Large intestine (tissue), 12 donors: ENCODE data around the gene LDHD. TPM values are rescaled to one million over a fixed set of nuclear protein-coding genes. Genes with fewer than 3 reads are reported as not detected.
A peak's percentile ranks its signal among the peaks of the same experiment; 100 is the strongest.

Experiments
- DNase-seq, 2 donors: peaks; one replicate each; pipeline versions ENCODE4 v3.0.0 to v3.0.0-alpha.2; 2013
- H3K27ac ChIP-seq: one replicate; pipeline ENCODE4 v1.5.1; 2013; ENCODE audit warnings: low read length
- H3K27me3 ChIP-seq: 2 replicates; pipeline ENCODE4 v1.6.1; 2013; ENCODE audit warnings: low read length; ENCODE audit not compliant: control insufficient read depth, insufficient read depth
- H3K36me3 ChIP-seq: 2 replicates; pipeline ENCODE4 v1.6.1; 2013; ENCODE audit warnings: low read length; ENCODE audit not compliant: control insufficient read depth, insufficient read depth
- H3K4me1 ChIP-seq: one replicate; pipeline ENCODE4 v1.6.1; 2013; ENCODE audit warnings: low read length; ENCODE audit not compliant: control insufficient read depth, insufficient read depth
- H3K4me3 ChIP-seq: one replicate; pipeline ENCODE4 v1.5.1; 2013; ENCODE audit warnings: low read length
- H3K9me3 ChIP-seq: one replicate; pipeline ENCODE4 v1.6.1; 2013; ENCODE audit warnings: mild to moderate bottlenecking, low read depth, low read length, moderate library complexity; ENCODE audit not compliant: control insufficient read depth
- WGBS: methylation state at CpG from one replicate; pipeline ENCODE4 v1.1.5; 2013; ENCODE audit warnings: low lambda C conversion rate; ENCODE audit not compliant: insufficient coverage; 5-methylcytosine and 5-hydroxymethylcytosine counted together
- long read RNA-seq, 11 donors: transcript quantifications; one replicate each; lab custom pipeline, GENCODE V29; 2026
- polyA plus RNA-seq: library from polyadenylated mRNA; unstranded; fragments of 120-200 nt; gene quantifications from one replicate; pipeline ENCODE4 v1.2.1, GENCODE V29; 2013

Gene LDHD
- 2.2 TPM for polyA plus RNA-seq
- long read RNA-seq, donor 1, partial matches to known transcripts, result 0 of 1 reads
- long read RNA-seq, donor 1, other reads (novel, unspliced or antisense), result 0 of 1 reads
- long read RNA-seq, donor 2, partial matches to known transcripts, result 0 of 1 reads
- long read RNA-seq, donor 2, other reads (novel, unspliced or antisense), result 0 of 1 reads
- long read RNA-seq, donor 3, result 0 reads
- long read RNA-seq, donor 4, result 0 reads
- long read RNA-seq, donor 5, result 0 reads
- long read RNA-seq, donor 6, partial matches to known transcripts, result 0 of 2 reads
- long read RNA-seq, donor 6, other reads (novel, unspliced or antisense), result 0 of 2 reads
- long read RNA-seq, donor 7, result 0 reads
- long read RNA-seq, donor 8, result 0 reads
- long read RNA-seq, donor 9, partial matches to known transcripts, result 7 of 7 reads
- long read RNA-seq, donor 9, other reads (novel, unspliced or antisense), result 0 of 7 reads
- long read RNA-seq, donor 10, result 0 reads
- long read RNA-seq, donor 11, result 0 reads

- Histone ChIP-seq H3K36me3 (no peaks in the 10 kb centered on the region), H3K27ac (no peak within 1 kb of the TSS), H3K4me3 (peak within 1 kb of the TSS; percentile 34), H3K9me3 (peaks cover 15% of the 10 kb centered on the region), H3K4me1 (peaks cover 23% of the 10 kb centered on the region), H3K27me3 (no peaks in the 10 kb centered on the region)
- no CpG with 5 or more reads among the region's 15 CpGs for WGBS
- peak; percentile 37 to 54 for DNase-seq
Measured at GRCh38 chr16:75116081-75116910, at the start of gene LDHD. TSS of gene LDHD (minus strand) at chr16:75116780. CDS start at chr16:75116720, 60 bp downstream.

DNA sequence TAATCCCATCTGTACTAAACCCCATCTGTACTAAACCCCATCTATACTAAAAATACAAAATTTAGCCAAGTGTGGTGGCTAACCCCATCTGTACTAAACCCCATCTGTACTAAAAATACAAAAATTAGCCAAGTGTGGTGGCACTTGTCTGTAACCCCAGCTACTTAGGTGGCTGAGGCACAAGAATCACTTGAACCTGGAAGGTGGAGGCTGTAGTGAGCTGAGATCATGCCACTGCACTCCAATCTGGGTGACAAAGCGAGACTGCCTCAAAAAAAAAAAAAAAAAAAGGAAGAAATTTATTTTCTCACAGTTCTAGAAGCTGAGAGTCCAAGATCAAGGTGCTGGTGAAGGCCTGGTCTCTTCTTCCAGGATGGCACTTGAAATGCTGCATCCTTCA lies 43.8 kb upstream of the LDHD start:
- H3K4me1 ChIP-seq, result no peaks in the 10 kb centered on the region
- no peak for DNase-seq
- H3K9me3 ChIP-seq, result peaks cover 17% of the 10 kb centered on the region
- no CpG with 5 or more reads among the region's 1 CpG for WGBS
- H3K4me3 ChIP-seq, result no peak overlapping the region
- peaks cover 28% of the 10 kb centered on the region for H3K36me3 ChIP-seq
- H3K27me3 ChIP-seq, result no peaks in the 10 kb centered on the region
- H3K27ac ChIP-seq, result no peak overlapping the region

DNA sequence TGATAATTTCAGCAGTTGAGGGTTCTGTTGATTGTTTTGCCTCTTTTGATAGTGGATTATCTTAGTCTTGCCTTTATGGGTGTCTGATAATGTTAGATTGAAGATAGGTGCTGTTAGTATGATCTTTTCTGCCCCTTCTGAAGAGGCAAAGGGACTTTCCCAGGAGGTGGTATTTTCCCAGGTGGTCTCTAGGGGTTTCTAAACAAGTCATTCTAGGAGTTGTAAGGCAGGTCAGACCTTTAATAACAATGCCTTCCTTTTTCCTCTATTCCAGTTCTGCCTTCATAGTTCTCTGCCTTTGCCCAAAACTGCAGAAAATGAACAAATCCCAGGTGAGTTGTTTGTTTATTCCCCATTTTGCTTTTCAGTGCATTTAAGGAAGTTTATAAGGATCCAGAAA lies 36.1 kb upstream of the LDHD start:
- no peak overlapping the region for H3K27ac ChIP-seq
- no peak for DNase-seq
- no peaks in the 10 kb centered on the region for H3K27me3 ChIP-seq
- peaks cover 26% of the 10 kb centered on the region for H3K36me3 ChIP-seq
- no peaks in the 10 kb centered on the region for H3K4me1 ChIP-seq
- H3K4me3 ChIP-seq, result no peak overlapping the region
- H3K9me3 ChIP-seq, result peaks cover 10% of the 10 kb centered on the region

DNA sequence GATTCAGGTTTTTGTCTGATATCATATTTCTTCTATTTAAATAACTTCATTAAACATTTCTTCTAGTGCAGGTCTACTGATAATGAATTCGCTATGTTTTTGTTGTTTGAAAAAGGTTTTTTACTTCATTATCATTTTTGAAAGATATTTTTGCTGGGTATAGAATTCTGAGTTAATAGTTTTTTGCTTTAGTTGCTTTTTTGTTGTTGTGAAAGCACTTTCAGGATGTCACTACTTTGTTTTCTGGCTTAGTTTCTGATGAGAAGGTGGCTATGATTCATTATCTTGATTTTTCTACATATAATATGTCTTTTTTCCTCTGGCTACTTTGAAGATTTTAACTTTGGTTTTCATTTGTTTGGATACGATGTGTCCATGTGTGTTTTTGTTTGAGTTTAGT lies 35.2 kb upstream of the LDHD start:
- Histone ChIP-seq H3K36me3 (peaks cover 24% of the 10 kb centered on the region), H3K9me3 (peaks cover 10% of the 10 kb centered on the region), H3K27me3 (no peaks in the 10 kb centered on the region), H3K4me3 (no peak overlapping the region), H3K4me1 (no peaks in the 10 kb centered on the region), H3K27ac (no peak overlapping the region)
- no peak for DNase-seq
- 100% methylated on average over 1 of the region's 2 CpGs for WGBS

- Histone ChIP-seq H3K27ac (peak within 1 kb of the TSS; percentile 98), H3K27me3 (no peaks in the 10 kb centered on the region), H3K36me3 (peaks cover 6% of the 10 kb centered on the region), H3K4me3 (peak within 1 kb of the TSS; percentile 99), H3K9me3 (peaks cover 16% of the 10 kb centered on the region), H3K4me1 (no peaks in the 10 kb centered on the region)
- WGBS, result no CpG with 5 or more reads among the region's 93 CpGs
- DNase-seq, result peak; percentile 91 to 92
Measured at GRCh38 chr16:75148311-75149195, 32.0 kb upstream of the LDHD start, which contains the start of gene ZFP1. TSS of gene ZFP1 (plus strand) at chr16:75148524. CDS start at chr16:75152952, 4,428 bp downstream.

DNA sequence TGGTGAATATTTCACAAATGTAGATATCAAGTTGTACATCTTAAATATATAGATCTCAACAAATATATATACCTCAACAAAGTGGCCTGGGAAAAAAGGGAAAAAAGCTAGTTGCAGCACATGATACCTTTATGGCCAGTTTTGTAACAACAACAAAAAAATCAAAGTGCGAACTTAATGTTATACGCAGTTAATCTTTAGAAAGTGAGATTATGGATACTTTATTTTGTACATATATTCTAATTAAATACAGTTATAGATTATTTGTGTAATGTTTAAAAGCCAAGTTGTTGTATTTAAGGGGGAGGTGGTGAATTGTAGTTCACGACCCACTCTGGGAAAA lies 31.4 kb upstream of the LDHD start:
- Histone ChIP-seq H3K9me3 (peaks cover 16% of the 10 kb centered on the region), H3K4me1 (no peaks in the 10 kb centered on the region), H3K27me3 (no peaks in the 10 kb centered on the region), H3K4me3 (peak overlapping the region; percentile 99), H3K36me3 (peaks cover 3% of the 10 kb centered on the region), H3K27ac (no peak overlapping the region)
- no peak for DNase-seq
- WGBS, result 61% methylated on average over 3 of the region's 3 CpGs

- peaks cover 6% of the 10 kb centered on the region for H3K9me3 ChIP-seq
- no CpG with 5 or more reads among the region's 6 CpGs for WGBS
- no peaks in the 10 kb centered on the region for H3K4me1 ChIP-seq
- no peak overlapping the region for H3K27ac ChIP-seq
- H3K36me3 ChIP-seq, result no peaks in the 10 kb centered on the region
- no peak for DNase-seq
- H3K27me3 ChIP-seq, result no peaks in the 10 kb centered on the region
- no peak overlapping the region for H3K4me3 ChIP-seq
Measured at GRCh38 chr16:75143941-75144340, 27.4 kb upstream of the LDHD start.

- Histone ChIP-seq H3K36me3 (no peaks in the 10 kb centered on the region), H3K4me3 (no peak overlapping the region), H3K4me1 (no peaks in the 10 kb centered on the region), H3K9me3 (no peaks in the 10 kb centered on the region), H3K27ac (no peak overlapping the region), H3K27me3 (no peaks in the 10 kb centered on the region)
- WGBS, result no CpG with 5 or more reads among the region's 5 CpGs
- no peak for DNase-seq
Measured at GRCh38 chr16:75139498-75139897, 22.9 kb upstream of the LDHD start.

DNA sequence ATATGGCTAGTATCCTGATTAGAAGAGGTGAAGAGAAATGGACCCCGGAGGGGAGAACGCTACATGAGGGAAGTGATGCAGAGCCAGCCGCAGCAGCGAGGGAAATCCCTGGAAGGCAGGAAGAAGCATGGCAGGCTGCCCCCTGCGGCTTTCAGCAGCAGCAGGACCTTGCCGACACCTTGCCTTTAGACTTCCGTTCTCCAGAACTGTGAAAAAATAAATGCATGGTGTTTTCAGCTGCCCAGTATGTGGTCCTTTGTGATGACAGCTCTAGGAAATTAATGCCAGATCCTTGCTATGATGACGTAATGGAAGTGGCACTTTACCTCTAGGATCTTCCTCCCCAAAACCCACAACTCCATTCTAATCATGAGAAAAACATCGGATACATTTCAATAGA lies 22.1 kb upstream of the LDHD start:
- no peaks in the 10 kb centered on the region for H3K36me3 ChIP-seq
- no CpG with 5 or more reads among the region's 9 CpGs for WGBS
- H3K4me1 ChIP-seq, result no peaks in the 10 kb centered on the region
- no peak overlapping the region for H3K4me3 ChIP-seq
- H3K27ac ChIP-seq, result no peak overlapping the region
- no peak for DNase-seq
- no peaks in the 10 kb centered on the region for H3K27me3 ChIP-seq
- H3K9me3 ChIP-seq, result no peaks in the 10 kb centered on the region

DNA sequence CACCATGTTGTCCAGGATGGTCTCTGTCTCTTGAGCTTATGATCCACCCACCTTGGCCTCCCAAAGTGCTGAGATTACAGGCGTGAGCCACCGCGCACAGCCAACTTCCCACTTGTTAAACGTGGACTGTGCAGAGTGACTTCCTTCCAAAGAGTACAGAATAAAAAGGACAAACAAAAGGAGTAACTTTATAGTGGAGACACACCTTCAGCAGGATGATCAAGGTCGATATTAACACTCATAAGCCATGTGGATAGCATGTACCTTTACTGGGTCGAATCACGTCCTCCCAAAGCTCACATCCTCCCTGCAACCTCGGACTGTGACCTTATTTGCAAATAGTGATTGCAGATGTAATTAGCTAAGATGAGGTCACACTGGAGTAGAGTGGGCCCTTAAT lies 21.7 kb upstream of the LDHD start:
- H3K36me3 ChIP-seq, result no peaks in the 10 kb centered on the region
- no peaks in the 10 kb centered on the region for H3K4me1 ChIP-seq
- no peaks in the 10 kb centered on the region for H3K27me3 ChIP-seq
- no peaks in the 10 kb centered on the region for H3K9me3 ChIP-seq
- no CpG with 5 or more reads among the region's 8 CpGs for WGBS
- H3K27ac ChIP-seq, result no peak overlapping the region
- no peak for DNase-seq
- no peak overlapping the region for H3K4me3 ChIP-seq
